NCI-H446 treated with DMSO at 0.1 percent for 48 hours (cell line): Measurements from ENCODE around the gene CDHR5.
"Not testable (repeated sequence)": the region's sequence is repeated elsewhere in the genome, so short reads cannot be mapped to it uniquely, and the experiment has no call there.

Experiments
- DNase-seq: peaks from one replicate; lab custom pipeline; 2025; lab: John Stamatoyannopoulos, UW

The CDHR5 gene

DNA sequence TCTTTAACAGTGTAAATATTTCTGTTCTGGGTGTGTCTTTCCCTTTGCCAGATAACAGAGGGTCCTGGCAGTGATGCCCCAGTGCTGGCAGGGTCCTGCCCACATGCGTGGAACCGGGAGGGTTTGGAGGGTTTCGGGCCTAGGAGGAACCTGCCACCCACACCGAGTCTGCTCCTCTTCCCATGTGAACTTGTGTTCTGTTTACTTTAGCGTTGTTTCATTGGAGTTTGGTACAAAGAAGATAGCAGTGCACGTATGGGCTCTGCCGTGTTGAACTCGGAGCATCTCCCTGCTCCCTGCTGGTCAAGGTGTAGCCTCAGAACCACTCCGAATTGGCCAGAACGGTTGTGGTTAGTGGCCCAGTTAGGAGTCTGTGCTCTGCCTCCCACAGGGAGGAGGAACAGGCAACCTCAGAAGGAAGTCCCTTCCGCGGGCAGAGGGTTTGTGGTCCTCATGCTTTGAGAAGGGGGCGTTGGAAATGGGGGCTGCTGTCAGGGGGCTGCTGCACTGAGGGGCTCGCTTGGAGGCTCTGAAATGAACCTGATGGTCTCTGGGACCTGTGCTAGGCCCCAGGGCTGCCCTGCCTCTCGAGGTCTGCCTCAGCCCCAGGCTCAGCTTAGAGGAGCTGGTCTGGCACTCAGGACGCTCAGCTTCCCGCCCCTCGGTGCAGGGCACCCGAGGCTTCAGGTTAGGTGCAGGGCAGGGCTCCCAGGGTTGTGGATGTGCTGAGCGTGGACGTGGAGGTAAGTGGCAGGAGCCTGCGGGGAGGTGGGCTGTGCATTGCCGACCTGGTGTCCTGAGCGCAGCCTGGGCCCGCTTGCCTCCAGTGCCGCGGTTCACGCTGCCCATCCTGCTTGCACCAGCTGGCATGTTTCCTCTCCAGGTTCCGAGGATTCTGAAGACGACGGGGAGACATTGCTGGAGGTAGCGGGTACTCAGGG, 38.1 kb downstream of the CDHR5 start:
- no peak for DNase-seq

DNA sequence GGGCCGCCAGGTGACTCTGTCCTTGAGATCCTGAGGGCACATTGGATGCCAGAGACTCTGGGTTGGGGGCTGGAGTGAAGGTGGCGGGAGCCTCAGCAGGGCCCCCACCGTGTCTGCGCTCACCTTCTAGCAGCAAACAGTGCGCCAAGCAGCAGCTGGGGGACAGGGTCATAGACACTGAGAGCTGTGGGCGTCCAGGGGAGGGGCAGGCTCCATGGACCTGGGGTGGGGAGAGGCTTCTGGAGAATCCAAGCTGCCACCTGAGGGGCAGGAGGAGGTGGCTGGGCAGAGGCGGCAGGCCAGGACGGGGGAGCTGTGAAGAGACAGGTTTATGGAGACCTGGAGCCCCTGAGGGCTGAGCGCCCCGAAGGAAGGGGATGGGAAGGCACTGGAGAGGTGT, 40.5 kb downstream of the CDHR5 start:
- DNase-seq, result no peak

DNA sequence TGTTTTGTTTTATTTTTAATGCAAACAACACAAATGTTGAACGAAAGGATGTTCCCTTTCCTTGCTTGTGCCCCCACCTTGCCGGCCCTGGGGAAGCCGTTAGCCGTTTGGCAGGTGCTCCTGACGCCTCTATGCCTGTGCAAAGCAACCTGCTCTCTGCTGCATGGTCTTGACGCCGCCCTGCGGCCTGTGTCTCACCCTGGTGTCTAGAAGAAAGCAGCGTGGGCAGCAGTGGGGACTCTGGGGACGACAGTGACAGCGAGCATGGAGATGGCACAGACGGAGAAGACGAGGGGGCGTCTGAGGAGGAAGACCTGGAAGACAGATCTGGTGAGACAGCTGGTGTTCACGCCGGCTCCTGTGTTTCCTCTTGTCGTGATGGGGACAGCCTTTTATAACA, 43.0 kb downstream of the CDHR5 start:
- no peak for DNase-seq

DNA sequence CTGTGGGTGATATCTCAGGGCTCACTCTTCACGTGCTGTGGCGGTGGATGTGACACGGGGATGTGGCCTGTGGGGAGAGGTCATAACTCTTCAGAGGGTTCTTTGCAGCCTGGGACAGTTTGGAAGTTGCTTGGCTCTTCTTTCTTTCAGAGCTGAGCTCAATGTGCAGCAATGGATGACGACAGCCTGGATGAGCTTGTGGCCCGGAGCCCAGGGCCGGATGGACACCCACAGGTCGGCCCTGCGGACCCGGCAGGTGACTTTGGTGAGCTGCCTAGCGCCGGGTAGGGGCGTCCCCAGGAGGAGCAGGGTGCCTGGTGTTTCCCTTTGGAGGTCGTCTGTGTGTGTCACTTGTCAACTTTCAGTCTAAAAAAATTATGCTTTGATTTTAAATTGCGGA, 43.4 kb downstream of the CDHR5 start:
- no peak for DNase-seq

DNA sequence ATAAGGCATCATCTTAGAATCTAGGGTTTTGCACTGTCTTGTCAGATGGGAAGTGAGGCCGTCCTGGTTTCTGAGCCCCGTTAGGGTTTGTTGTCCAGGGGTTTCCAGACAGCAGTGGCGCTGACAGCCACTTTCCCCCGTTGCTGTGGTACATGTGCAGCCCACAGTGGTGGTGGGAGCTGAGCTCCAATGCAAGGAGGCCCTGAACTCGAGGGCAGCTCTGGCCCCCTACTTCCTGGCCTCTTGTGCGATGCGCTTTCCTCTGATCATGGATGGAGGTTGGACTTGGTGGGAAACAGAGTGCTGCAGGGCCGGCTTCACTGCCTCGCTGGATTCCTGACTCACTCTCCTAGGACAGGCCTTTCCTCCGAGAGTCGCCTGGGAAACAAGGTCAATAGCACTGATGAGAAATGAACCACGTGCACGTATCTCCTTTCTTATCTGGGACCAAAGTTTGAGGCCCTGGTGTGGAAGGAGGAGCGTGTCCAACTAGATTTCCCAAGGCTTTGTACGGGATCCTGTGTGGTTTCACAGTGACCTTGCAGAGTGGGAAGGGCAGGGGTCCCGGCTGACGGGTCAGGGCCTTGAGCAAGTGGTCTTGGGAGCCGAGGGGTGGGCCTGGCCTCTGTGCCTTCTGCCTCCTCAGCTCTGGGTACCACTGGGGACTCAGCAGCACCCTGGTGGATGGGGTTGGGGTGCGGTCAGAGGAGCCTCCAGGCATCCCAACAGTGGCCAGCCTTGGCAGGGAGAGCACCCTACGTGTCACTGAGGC, 44.7 kb downstream of the CDHR5 start:
- no peak for DNase-seq

DNA sequence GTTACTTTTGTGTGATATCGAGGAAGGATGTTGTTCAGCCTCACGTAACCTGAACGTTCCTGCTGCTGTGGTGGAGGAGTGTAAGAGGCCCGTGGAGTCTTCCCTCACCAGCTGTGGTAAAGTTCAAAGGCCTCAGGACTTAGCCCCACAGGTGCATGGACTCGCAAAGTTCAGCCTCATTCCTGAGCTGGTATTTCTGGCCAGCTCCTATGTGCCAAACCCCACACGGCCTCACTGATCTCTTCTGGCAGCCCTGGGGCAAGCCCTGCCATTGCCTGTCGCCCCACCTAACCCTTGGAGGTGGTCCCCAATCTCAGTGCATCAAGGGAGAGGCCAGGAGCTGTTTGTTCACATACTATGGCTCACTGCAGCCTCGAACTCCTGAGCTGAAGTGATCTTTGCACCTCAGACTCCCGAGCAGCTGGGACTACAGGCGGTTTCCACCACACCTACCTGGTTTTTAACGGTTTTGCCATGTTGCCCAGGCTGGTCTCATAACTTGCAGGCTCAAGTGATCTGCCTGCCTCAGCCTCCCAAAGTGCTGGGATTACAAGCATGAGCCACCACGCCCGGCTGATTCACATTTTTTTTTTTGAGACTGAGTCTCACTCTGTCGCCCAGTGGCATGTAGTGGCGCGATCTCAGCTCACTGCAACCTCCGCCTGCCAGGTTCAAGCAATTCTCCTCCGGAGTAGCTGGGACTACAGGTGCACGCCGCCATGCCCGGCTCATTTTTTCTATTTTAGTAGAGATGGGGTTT, 46.3 kb downstream of the CDHR5 start:
- DNase-seq, result no peak

DNA sequence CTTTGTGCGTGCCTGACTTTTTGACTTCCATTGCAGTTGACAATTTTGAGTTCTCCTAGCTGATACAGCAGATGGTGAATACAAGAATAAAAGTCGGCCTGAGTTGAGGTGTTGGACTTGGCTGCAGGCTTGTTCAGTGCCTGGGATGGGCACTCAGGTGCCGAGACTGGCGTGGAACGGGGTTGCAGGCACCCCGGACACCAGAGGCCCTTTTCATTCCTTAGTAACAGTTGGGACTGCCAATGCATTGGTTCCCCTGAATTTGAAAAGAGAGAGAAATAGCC, 47.2 kb downstream of the CDHR5 start:
- DNase-seq, result no peak

DNA sequence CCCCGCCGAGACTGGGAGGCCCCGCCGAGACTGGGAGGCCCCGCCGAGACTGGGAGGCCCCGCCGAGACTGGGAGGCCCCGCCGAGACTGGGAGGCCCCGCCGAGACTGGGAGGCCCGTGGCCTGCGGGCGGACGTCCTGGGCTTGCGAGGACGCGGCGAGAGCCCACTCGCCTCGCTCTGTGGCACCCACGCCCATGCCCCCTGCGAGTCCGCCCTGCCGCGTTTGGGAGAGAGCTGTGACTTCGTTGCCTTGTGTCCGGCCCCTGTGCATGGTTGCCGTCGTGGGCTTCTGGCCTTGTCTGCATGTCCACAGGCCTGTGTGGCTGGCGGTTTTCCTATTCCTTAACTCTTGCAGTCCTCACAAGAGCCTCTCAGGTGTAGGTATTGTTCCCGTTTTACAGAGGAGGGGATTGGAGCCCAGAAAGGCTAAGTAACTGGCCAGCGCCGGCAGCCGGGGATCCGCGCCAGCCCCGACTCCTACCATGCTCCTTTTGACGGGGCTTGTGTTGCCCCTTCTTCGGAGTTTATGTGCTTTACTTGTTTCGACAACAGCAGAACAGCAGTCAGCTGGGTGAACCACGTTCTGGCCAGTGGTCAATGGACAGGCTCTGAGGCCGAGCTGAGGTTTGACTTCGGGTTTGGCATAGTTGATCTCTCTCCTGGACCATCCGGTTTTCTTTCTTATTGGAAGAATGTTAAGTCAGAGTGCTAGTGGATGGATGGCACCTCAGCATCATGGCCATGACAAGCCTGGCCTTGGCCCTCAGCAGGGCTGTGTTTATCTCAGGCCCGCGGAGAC, 47.7 kb downstream of the CDHR5 start:
- DNase-seq, result no peak

DNA sequence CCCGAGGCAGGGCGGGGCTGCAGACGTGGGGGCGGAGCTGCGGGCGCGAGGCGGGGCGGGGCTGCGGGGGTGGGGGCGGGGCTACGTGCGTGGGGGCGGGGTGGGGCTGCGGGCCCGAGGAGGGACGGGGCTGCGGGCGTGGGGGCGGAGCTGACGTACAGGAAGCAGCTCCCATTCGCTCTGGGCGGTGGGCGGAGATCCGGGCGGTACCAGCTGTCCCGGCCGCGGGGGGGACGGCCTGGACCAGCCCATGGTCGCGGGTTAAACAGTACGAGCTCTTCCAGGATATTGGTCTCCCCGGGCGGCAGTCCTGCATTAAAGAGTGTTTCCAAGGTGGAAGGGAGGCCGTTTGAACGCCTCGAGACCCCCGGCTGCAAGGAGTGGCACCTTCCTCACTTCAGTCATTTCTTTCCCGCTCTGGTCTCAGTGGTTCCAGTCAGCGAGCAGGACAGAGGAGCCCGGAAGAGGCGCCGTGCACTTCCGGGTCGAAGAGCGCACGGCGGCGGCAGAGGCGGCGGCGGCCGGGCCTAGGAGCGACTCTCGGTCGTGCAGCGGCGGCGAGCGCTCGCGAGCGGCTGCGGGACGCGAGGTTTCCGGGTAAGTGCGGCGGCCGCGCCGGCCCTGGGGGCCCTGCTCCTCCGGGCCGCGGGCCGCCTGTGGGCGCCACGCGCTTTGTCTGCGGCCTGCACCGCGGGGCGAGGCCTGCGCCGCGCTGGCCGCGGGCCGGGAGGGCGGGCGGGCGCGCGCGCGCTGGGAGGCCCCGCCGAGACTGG, 48.6 kb downstream of the CDHR5 start, which contains the start of gene PHRF1:
TSS of gene PHRF1 (plus strand) at position 475 of the 773 bp plus-strand sequence. CDS start 5,043 bp downstream, outside the sequence.
- peak; percentile 93 for DNase-seq

DNA sequence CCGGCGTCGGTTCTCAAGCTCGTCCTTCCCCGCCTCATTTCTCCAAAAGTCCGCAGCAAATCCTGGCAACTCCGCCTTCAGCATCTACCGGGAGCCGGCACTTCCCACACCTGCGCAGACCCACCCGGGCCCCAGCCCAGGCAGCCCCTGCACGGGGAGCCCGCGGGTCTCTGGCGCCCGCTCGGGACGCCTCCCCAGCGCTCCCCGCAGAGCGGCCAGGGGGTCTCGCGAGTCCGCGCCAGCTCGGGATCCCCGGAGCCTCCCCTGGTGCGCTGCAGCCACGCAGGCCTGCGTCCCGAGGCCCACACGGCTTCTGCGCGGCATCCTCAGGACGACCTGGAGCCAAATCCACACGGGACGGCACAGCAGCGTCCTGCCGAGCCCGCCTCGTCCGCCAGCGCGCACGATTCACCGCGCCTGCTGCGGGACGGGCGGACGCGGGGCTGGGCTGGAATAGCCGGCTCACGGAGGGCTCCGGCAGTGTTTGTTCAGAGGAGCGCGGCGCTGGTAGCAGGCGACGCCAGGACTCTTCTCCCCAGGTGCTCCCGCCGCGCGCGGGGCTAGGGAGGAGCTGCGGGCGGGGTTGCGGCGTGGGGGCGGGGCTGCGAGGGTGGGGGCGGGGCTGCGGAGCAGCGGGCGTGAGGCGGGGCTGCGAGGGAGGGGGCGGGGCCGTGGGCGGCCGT, 49.3 kb downstream of the CDHR5 start:
- peak; percentile 68 for DNase-seq

DNA sequence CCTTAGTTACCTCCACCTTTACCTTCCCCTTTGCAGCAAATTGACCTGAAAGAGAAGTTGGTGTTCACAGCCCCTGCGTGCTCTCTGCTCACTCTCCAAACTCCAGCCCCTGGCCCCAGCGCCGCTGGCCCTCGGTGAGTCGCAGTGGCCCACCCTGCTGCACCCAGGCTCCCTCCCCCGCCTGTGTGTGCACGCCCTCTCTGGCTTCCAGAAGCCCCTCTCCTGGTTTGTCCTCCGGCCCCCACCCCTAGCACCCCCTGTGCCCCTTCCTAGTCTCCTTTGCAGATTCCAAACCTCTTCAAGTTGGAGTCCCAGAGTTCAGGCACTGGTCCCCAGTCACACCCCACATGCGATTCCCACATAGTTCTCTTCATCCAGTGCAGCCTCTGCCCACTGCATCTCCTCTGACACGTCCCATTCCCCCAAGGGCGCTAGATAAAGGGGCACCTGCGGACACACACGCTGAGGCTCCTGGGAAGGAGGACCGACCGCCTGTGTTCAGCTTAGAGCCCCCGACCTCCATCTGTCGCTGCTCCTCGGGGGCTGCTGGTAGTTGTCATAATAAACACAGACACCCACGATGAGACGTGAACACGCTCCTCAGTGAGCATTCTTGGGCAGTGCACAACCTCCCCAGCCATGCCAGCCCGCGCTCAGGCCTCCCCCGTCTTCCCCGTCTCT, 50.0 kb downstream of the CDHR5 start:
- DNase-seq, result no peak

DNA sequence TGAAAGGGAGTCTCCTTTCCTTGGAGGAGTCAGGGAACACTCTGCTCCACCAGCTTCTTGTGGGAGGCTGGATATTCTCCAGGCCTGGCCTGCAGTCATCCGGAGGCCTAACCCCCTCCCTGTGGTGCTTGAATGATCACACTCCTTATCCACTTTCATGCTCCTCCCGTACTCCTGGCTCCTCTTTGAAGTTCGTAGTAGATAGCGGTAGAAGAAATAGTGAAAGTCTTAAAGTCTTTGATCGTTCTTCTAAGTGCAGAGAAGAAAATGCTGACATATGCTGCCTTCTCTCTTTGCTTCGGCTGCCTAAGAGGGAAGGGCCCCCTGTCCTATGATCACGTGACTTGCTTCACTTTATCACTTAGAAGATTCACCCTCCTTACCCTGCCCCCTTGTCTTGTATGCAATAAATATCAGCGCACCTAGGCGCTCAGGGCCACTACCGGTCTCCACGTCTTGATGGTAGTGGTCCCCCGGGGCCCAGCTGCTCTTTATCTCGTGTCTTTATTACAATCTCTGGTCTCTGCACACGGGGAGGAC, 50.7 kb downstream of the CDHR5 start:
- not testable (repeated sequence) for DNase-seq

DNA sequence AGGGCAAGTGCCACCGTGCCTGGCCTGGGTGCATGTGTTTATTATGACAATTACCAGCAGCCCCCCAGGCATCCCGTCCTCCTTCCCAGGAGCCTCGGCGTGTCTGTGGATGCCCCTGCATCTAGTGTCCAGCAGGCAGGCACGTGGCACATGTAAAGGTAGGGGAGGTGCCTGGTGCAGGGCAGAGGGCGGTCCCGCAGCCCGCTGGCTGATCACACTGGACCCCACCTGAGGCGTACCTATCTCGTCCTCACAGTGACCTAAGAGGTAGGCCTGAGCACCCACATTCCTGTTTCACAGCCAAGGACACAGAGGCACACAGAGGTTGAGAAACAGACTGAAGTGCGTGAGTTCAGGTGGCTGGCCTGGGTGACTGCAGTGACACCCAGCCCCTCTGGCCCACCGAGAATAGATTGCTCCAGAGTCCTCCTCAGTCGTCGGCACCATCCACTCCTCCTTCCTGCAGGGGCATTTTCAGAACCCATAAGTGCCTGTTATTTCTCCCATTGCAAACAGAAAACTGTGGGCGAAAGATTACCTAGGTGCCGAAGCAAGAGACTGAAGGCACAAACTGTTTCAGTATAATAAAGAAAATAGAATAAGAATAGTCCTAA, 51.5 kb downstream of the CDHR5 start:
- DNase-seq, result no peak

DNA sequence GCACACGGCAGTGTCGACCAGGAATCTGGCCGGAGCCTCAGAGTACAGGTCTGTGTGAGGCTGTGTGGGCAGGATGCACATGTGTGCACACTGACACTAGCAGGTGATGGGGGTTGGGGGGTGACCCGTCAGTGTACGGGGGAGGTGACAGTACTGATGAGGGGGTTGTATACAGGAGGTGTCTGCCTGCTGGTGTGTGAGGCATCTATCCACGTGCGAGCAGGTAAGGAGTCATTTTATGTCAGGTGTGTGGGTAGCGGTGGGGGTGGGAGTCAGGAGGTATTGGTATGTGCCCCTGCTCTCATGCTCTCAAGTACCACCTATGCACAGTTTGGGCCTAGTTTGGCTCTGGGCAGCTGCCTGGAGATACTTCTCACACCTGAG, 53.0 kb downstream of the CDHR5 start:
- no peak for DNase-seq

DNA sequence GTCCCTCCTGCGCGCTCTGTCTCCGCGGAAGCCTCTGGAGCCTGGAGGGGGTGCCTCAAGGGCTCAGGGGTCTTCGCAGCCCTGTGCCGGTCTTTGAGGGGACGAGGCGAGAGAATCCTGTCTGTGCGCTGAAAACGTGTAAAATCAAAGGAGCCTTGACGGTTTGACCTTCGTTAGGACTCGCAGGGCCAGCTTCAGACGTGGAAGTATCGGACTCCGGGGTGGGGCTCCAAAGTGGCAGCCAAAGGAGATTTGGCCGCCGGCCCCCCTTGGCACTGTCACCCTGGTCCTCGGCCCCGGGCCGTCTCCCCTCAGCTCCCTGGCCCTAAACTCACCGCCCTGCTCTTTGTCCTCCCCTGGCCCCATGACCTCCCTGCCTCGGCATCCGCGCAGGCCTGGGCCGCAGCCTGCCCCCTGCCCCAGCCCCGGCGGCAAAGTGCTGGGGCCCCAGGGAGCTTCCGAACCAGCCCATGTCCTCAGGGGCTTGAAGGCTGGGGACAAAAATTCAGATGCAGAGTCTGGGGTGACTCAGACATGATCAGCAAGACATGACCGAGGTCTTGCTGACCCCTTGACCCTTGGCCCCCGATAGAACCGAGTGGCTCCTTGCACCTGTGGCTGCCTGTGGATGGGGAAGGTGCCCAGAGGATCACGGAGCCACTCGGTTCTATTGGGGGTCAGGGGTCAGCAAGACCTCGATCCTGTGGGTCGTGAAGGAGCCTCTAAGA, 55.4 kb downstream of the CDHR5 start:
- DNase-seq, result no peak

DNA sequence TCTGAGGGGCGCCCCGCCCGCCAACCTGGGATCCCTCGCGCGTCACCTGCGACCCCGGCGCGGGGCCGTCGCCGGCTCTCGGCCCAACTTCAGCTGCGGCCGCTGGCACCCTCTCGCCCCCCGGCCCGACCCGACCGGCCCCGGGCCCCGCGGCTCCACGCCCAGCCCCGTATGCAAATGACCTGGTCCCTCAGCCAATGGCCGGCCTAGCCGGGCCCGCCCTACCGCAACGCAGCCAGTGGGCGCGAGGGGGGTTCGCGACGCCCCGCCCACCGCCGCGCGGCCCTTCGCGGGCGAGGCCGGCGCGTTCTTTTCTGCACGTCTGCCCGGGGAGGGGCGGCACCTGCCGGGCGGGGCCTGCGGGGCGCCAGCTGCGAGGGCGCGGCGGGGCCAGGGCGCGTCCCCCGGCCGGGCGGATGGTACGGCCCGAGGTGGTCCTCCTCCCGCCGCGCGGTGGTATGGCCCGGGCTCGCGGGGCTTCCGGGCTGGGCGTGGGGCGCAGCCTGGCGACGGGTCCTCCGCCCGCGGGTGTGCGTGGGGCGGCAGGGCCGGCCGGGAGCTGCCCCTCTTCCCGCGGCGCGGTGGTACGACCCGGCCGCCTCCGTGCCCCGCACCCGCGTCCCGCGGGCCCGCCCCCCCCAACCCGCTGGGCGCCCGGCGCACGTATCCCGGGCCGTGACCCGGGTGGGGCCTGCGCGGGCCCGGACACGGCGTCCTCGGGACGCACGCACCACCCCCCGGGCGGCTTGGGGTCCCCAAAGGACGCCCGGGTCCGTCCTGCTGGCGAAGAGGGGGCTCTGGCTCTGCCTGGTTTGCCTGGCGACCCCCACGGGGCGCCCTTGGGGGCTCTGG, 56.2 kb downstream of the CDHR5 start:
- peak; percentile 90 for DNase-seq

DNA sequence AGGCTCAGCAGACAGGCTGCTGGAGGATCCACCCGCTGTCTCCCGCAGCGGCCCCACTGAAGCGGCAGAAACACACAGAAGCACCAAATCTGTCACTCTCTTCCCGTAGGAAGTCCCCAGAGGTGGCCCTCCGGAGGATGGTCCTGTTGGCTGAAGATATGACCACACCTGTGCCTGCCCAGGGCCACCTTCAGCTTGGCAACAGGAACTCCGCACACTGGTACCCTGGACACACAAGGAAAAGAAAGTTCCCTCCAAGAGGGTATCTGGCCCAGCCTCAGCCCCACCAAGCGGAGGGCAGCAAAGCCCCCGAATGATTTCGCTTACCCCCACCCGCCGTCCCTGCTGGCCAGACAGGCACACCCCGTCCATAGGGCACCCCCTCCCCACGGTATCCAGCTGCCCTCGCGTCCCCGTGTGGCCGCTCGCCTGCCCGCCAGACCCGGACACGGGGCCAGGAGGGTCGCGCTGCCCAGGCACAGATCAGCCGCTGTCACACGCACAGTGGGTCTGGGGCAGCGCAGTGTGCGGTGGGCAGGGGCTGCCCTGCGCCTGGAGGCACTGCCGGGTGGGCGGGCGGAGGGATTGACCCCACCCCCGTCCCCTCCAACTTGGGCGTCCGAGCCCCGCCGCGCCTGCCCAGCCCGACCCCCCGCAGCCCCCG, 57.0 kb downstream of the CDHR5 start:
- no peak for DNase-seq
